K562 (cell line): Measurements from ENCODE around the gene CCDC85B. TPM values are rescaled to one million over a fixed set of nuclear protein-coding genes. Genes with fewer than 3 reads are reported as not detected.

Experiments used
- ATAC-seq: fragments of 200-7000 bp; cut with Tn5 transposase; 3 replicates; pipeline ENCODE4 v1.9.1; 2020; ENCODE audit warnings: moderate library complexity
- BruUV-seq: library from RNA; stranded (reverse); fragments of 400-500 nt; replicated peaks from 2 replicates; lab custom pipeline; 2021; lab: Mats Ljungman, UMichigan
- CTCF ChIA-PET: fragments of 300-600 bp; formaldehyde crosslinking; extraction: SDS; loops from one replicate; lab custom pipeline; 2021; ENCODE audit warnings: low intra/inter-chr PET ratio; lab: Yijun Ruan, JAX
- POLR2A ChIA-PET: fragments of 300-600, 350-650 bp; sonication (Branson Sonifier 250); formaldehyde crosslinking; extraction: SDS; loops from one replicate; lab custom pipeline; 2021; ENCODE audit warnings: antibody characterized with exemption, inconsistent platforms; lab: Yijun Ruan, JAX
- DNase-seq, 4 experiments: peaks; one replicate each; pipeline versions ENCODE4 v3.0.0 to v3.0.0-alpha.2; 2011 to 2018; ENCODE audit warnings: low spot score in 3 of 4, mixed read lengths in 3 of 4; ENCODE audit errors: extremely low read depth in 1 of 4
- FAIRE-seq: peaks from 2 replicates; lab custom pipeline; 2011; peaks lifted over from hg19 to GRCh38; lab: Jason Lieb, UNC
- H2AFZ ChIP-seq: 2 replicates; pipeline ENCODE4 v1.6.0; 2011; ENCODE audit warnings: low read depth, low read length, control low read depth, inconsistent platforms
- H3K27ac ChIP-seq: fragments of 200-600 bp; 3 replicates; pipeline ENCODE4 v1.8.0; 2011; ENCODE audit warnings: low read depth, mild to moderate bottlenecking, control low read depth, inconsistent platforms, low read length, moderate library complexity, mixed read lengths; ENCODE audit errors: extremely low read depth
- H3K27me3 ChIP-seq, 2 experiments: fragments of 300-600 bp in 1 of 2; 2 replicates in 1 of 2; 3 replicates in 1 of 2; pipeline versions ENCODE4 v1.6.0 to v1.8.0; 2011; ENCODE audit warnings: inconsistent platforms in 2 of 2, low read length in 2 of 2, mild to moderate bottlenecking in 1 of 2, mixed read lengths in 1 of 2, moderate library complexity in 1 of 2; ENCODE audit not compliant: control insufficient read depth in 2 of 2, insufficient read depth in 2 of 2
- H3K36me3 ChIP-seq: fragments of 300-600 bp; 3 replicates; pipeline ENCODE4 v1.8.0; 2011; ENCODE audit warnings: mild to moderate bottlenecking, low read length, inconsistent platforms; ENCODE audit not compliant: control insufficient read depth, insufficient read depth
- H3K4me1 ChIP-seq, 2 experiments: fragments of 200-600 bp in 1 of 2; replicated peaks in 1 of 2; 2 replicates in 1 of 2; 3 replicates in 1 of 2; pipeline versions ENCODE4 v1.5.1 to v1.8.0; 2011; ENCODE audit warnings: inconsistent platforms in 2 of 2, low read length in 2 of 2, mild to moderate bottlenecking in 1 of 2, mixed read lengths in 1 of 2, moderate library complexity in 1 of 2; ENCODE audit not compliant: control insufficient read depth in 2 of 2, insufficient read depth in 2 of 2
- H3K4me2 ChIP-seq: 2 replicates; pipeline ENCODE4 v1.6.1; 2011; ENCODE audit warnings: low read length, control low read depth, inconsistent platforms, mixed read lengths; ENCODE audit not compliant: insufficient read depth
- H3K4me3 ChIP-seq: fragments of 200-600 bp; sonication (generic), shearing (Covaris generic); 2 replicates; pipeline ENCODE4 v1.5.1; 2016; ENCODE audit warnings: control low read depth, inconsistent platforms
- H3K79me2 ChIP-seq: fragments of 200-600 bp; 3 replicates; pipeline ENCODE4 v1.8.0; 2011; ENCODE audit warnings: low read length, inconsistent platforms; ENCODE audit not compliant: control insufficient read depth, insufficient read depth
- H3K9ac ChIP-seq, 2 experiments: 2 replicates each; pipeline versions ENCODE4 v1.6.0 to v1.6.1; 2011; ENCODE audit warnings: low read depth in 2 of 2, low read length in 2 of 2, control low read depth in 1 of 2, inconsistent platforms in 1 of 2, mild to moderate bottlenecking in 1 of 2, mixed read lengths in 1 of 2; ENCODE audit not compliant: insufficient read depth in 1 of 2
- H3K9me1 ChIP-seq: one replicate; pipeline ENCODE4 v1.6.0; 2011; ENCODE audit warnings: inconsistent platforms, mild to moderate bottlenecking, low read length, moderate library complexity; ENCODE audit not compliant: control insufficient read depth, insufficient read depth
- H3K9me3 ChIP-seq: replicated peaks from 2 replicates; pipeline ENCODE4 v1.5.1; 2011; ENCODE audit warnings: low read depth, low read length, inconsistent platforms; ENCODE audit not compliant: control insufficient read depth, insufficient read depth
- H4K20me1 ChIP-seq: replicated peaks from 2 replicates; pipeline ENCODE4 v1.6.1; 2011; ENCODE audit warnings: low read length, inconsistent platforms, mixed read lengths; ENCODE audit not compliant: control insufficient read depth, insufficient read depth
- POLR2G ChIP-seq: fragments of 200-400 bp; formaldehyde crosslinking; IDR thresholded peaks from 2 replicates; pipeline ENCODE4 v1.6.1; 2017; ENCODE audit warnings: low read depth, mild to moderate bottlenecking, antibody characterized with exemption, low read length, moderate library complexity
- RBFOX2 ChIP-seq: fragments of 200-400 bp; formaldehyde crosslinking; IDR thresholded peaks from 2 replicates; pipeline ENCODE4 v1.6.1; 2017; ENCODE audit warnings: low read depth, mild to moderate bottlenecking, low read length, moderate library complexity
- RBM22 ChIP-seq: fragments of 200-400 bp; formaldehyde crosslinking; IDR thresholded peaks from 2 replicates; pipeline ENCODE4 v1.6.1; 2018; ENCODE audit warnings: low read length, low read depth; ENCODE audit not compliant: poor library complexity, severe bottlenecking
- SP1 ChIP-seq: sonication (generic); formaldehyde crosslinking; IDR thresholded peaks from 2 replicates; pipeline ENCODE4 v1.8.1; 2022; ENCODE audit warnings: mild to moderate bottlenecking, missing genetic modification reagents
- ZBTB1 ChIP-seq: sonication (generic); formaldehyde crosslinking; IDR thresholded peaks from 2 replicates; pipeline ENCODE4 v1.8.1; 2023; ENCODE audit warnings: missing genetic modification reagents, low read depth, mild to moderate bottlenecking, borderline replicate concordance
- ZNF785 ChIP-seq: fragments of 250-450 bp; sonication (Bioruptor Pico); IDR thresholded peaks from 2 replicates; pipeline ENCODE4 v1.4.0; 2020; ENCODE audit warnings: mild to moderate bottlenecking
- WGBS: fragments of 100-300 bp; shearing (Covaris generic); methylation state at CpG from one replicate; pipeline ENCODE4 v1.1.6; 2016; ENCODE audit warnings: low coverage, mixed read lengths; ENCODE audit not compliant: insufficient coverage; ENCODE audit errors: missing lambda C conversion rate; 5-methylcytosine and 5-hydroxymethylcytosine counted together
- in situ Hi-C: fragments of 300-500 bp; cut with MboI; formaldehyde crosslinking; loops from 4 replicates; pipeline ENCODE4 v1.15.0; 2018; ENCODE audit warnings: inconsistent platforms, mixed read lengths
- intact Hi-C: fragments of 100-400 bp; cut with micrococcal nuclease; formaldehyde crosslinking; loops from 2 replicates; pipeline ENCODE4 v1.14.2; 2022
- polyA plus RNA-seq, 8 experiments: library from polyadenylated mRNA; depleted of rRNA in 4 of 8; stranded (reverse) in 5 of 8; unstranded in 3 of 8; fragments of >200 nt; fragmentation: Nextera tagmentation in 2 of 8; fragmentation: Illumina TruSeq in 1 of 8; extraction: Ambion mirVana in 2 of 8; extraction: Trizol in 1 of 8; gene quantifications; 2 replicates each; pipeline versions ENCODE4 v1.2.1 to v1.2.3, GENCODE V29; 2011 to 2014; ENCODE audit warnings: inconsistent platforms in 1 of 8, missing spikeins in 1 of 8
- total RNA-seq, 7 experiments: library from RNA; depleted of rRNA in 6 of 7; stranded (reverse); fragments of >200 nt in 6 of 7; fragmentation: Illumina TruSeq in 2 of 7; extraction: Trizol in 2 of 7; gene quantifications; 2 replicates each; pipeline versions ENCODE4 v1.2.1 to v1.2.3, GENCODE V29; 2011 to 2021; ENCODE audit warnings: low replicate concordance in 1 of 7
- TF ChIP-seq, protein P1 (sequence below): sonication (generic); formaldehyde crosslinking; IDR thresholded peaks from 2 replicates; pipeline ENCODE4 v1.8.0; 2022; ENCODE audit warnings: missing genetic modification reagents, mild to moderate bottlenecking, borderline replicate concordance
- TF ChIP-seq, protein P2 (sequence below): fragments of 250-450 bp; sonication (Bioruptor Pico); IDR thresholded peaks from 2 replicates; pipeline ENCODE4 v1.8.0; 2022; ENCODE audit warnings: inconsistent platforms

CCDC85B gene
- total and polyA plus RNA-seq, 9 of the 15 experiments (the other 6 are each of a cell fraction or from before 2014, with no cell fraction given) = 0.14 to 138 (median 6.2) TPM

DNA sequence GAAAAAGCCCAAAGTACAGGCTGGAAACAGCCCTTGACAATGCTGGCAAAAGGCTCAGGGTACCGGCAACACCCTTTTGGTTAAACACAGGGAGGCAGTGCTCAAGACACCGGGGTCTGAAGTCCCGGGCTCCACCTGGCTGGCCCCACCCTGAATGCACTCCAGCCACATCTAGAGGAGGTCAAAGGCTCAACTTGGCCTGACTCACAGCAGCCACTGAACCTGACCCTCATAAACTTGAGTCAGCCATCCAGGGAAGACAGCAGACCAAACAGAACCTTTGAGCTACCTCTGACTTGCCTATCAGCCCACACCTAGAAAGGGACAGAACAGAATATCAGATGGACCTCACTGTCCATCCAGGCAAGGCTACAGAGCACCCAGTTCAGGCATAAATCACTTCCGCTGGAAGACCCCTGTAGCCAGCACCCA, 36.3 kb upstream of the CCDC85B start (continued):
- TF ChIP-seq, protein P1, sequence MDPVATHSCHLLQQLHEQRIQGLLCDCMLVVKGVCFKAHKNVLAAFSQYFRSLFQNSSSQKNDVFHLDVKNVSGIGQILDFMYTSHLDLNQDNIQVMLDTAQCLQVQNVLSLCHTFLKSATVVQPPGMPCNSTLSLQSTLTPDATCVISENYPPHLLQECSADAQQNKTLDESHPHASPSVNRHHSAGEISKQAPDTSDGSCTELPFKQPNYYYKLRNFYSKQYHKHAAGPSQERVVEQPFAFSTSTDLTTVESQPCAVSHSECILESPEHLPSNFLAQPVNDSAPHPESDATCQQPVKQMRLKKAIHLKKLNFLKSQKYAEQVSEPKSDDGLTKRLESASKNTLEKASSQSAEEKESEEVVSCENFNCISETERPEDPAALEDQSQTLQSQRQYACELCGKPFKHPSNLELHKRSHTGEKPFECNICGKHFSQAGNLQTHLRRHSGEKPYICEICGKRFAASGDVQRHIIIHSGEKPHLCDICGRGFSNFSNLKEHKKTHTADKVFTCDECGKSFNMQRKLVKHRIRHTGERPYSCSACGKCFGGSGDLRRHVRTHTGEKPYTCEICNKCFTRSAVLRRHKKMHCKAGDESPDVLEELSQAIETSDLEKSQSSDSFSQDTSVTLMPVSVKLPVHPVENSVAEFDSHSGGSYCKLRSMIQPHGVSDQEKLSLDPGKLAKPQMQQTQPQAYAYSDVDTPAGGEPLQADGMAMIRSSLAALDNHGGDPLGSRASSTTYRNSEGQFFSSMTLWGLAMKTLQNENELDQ = 0 out of 2 replicates have a peak, but pooled peaks have one; percentile 62
- 0 out of 2 replicates have a peak, but pooled peaks have one; percentile 7 for TF ChIP-seq SP1 (CRISPR knock-in tag)

DNA sequence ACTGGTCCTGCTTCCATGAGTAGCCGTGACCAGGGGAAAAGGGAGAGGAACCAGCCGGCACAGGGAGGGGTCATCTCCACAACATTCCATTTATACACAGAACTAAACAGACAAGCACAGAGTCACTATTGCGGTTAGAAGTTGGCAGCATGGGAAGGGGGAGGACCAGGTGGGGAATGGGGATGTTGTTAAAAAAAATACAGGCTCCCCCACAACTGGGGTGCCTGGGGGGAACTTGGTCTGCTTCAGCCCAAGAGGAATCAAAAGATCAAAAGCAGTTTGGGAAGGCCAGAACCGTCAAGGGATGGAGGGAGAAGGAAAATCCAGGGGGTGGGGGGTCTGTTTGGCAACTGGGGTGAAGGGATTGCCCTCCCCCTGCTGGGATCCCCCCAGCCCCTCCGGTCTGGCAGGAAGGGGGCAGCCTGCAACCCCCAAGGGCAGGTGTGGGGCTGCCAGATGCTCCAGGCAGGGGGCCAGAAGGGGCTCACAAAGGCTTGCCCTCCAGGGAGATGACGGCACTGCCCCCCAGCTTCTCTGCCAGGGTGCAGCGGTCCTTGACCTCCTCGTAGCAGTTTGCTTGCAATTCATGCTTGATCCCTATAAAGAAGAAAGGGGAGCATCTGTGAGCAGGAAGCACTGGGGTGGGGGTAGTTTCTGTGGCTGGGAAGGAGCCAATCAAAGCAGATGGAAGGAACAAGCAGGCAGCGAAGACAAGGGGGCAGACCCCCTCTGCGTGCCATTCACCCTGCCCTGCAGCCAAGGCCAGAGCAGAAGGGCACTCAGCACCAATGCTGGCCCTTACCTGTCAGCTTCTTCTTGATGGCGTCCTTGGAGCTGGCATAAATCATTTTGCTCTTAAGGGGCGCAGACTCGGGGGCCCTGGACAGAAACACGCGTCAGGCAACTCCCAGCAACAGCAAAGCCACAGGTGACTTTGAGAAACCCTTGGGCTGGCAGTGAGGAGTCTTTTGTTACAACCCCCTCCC, 35.3 kb upstream of the CCDC85B start:
- 87% methylated on average over 10 of the region's 15 CpGs for WGBS
- POLR2A ChIA-PET = interaction anchor here (0.6 to 0.8 kb wide), 2 partner anchors 11 to 53 kb away, joined by 3 to 7 read pairs; no protein-coding TSS in a partner anchor
- Histone ChIP-seq H4K20me1 (peaks cover 22% of the 10 kb centered on the region), H3K4me3 (no peak overlapping the region), H3K27me3 (no peaks in the 10 kb centered on the region; a peak in 1 of 5 replicates), H3K9me3 (peaks cover 7% of the 10 kb centered on the region; the same call in 1 of the 2 replicates), H3K79me2 (peaks cover 45% of the 10 kb centered on the region), H3K9me1 (peaks cover 11% of the 10 kb centered on the region), H3K27ac (no peak overlapping the region), H3K4me2 (no peak overlapping the region), H3K4me1 (peaks cover 4 to 48% of the 10 kb centered on the region in 2 experiments; a peak in 3 of 5 replicates), H3K9ac (no peak overlapping the region), H2AFZ (no peak overlapping the region), H3K36me3 (peaks cover 56% of the 10 kb centered on the region)
- FAIRE-seq (no peak), ATAC-seq (no peak), DNase-seq (no peak)
- intact Hi-C loops (loop anchor here (5.0 kb wide), 1 partner anchor 47 kb away; the partner anchor contains the start of gene FOSL1), in situ Hi-C loops (no loop called here)
- BruUV-seq = TSS peak; percentile 59
- TF ChIP-seq RBM22 (peak; percentile 31), RBFOX2 (peak; percentile 67), ZNF785 (CRISPR knock-in tag) (no peak), ZBTB1 (CRISPR knock-in tag) (no peak), POLR2G (peak; percentile 43)
- TF ChIP-seq, protein P2, sequence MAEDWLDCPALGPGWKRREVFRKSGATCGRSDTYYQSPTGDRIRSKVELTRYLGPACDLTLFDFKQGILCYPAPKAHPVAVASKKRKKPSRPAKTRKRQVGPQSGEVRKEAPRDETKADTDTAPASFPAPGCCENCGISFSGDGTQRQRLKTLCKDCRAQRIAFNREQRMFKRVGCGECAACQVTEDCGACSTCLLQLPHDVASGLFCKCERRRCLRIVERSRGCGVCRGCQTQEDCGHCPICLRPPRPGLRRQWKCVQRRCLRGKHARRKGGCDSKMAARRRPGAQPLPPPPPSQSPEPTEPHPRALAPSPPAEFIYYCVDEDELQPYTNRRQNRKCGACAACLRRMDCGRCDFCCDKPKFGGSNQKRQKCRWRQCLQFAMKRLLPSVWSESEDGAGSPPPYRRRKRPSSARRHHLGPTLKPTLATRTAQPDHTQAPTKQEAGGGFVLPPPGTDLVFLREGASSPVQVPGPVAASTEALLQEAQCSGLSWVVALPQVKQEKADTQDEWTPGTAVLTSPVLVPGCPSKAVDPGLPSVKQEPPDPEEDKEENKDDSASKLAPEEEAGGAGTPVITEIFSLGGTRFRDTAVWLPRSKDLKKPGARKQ (CRISPR knock-in tag) = no peak
- TF ChIP-seq, all 486 proteins: peak for 3
- CTCF ChIA-PET = no interaction called here
